Measurements from ENCODE around the gene C22orf42. TPM values are rescaled to one million over a fixed set of nuclear protein-coding genes. Genes with fewer than 3 reads are reported as not detected.

Gene C22orf42
- total RNA-seq, 1 experiment from 2014 or later = not detected

GRCh38 chr22:32202161-32202538, 43.0 kb upstream of the C22orf42 start:
- Mint-ChIP-seq H3K4me3 (no peak overlapping the region), H3K27me3 (ENCODE audit: low read depth) (peaks cover 96% of the 10 kb centered on the region), H3K4me1 (peaks cover 20 to 39% of the 10 kb centered on the region in 2 experiments), H3K36me3 (ENCODE audit: insufficient read depth in 1 of 3, low read depth in 3 of 3) (no peaks in the 10 kb centered on the region; a peak in 2 of 7 replicates), H3K27ac (no peak overlapping the region), H3K9me3 (no peaks in the 10 kb centered on the region)
- H3K4me2 ChIP-seq (ENCODE audit: insufficient read depth, insufficient read length, low read length) = no peak overlapping the region
- H3K27ac ChIP-seq (ENCODE audit: insufficient read length, low read depth, low read length) = no peak overlapping the region
- peaks cover 8% of the 10 kb centered on the region; the same call in 1 of the 2 replicates for H3K27me3 ChIP-seq (ENCODE audit: insufficient read depth, low read length)
- no peak overlapping the region for H2BK5ac ChIP-seq (ENCODE audit: insufficient read length, low read length)
- H3K18ac ChIP-seq (ENCODE audit: insufficient read length, low read depth, low read length) = no peak overlapping the region
- no peak overlapping the region for H2BK15ac ChIP-seq (ENCODE audit: low read depth, low read length)
- no peak overlapping the region for H4K91ac ChIP-seq (ENCODE audit: insufficient read length, low read depth, low read length)
- H3K79me1 ChIP-seq (ENCODE audit: insufficient read depth, low read depth, low read length, poor library complexity, severe bottlenecking) = no peaks in the 10 kb centered on the region
- WGBS (ENCODE audit: extremely low coverage, insufficient read length, low lambda C conversion rate) = no CpG with 5 or more reads among the region's 4 CpGs
- no peaks in the 10 kb centered on the region for H4K20me1 ChIP-seq (ENCODE audit: control insufficient read depth, insufficient read depth, insufficient read length)
- H4K8ac ChIP-seq (replicated peaks; ENCODE audit: insufficient read length, low read depth, low read length) = no peak overlapping the region
- no peaks in the 10 kb centered on the region; the same call in 1 of the 2 replicates for H3K4me1 ChIP-seq (ENCODE audit: insufficient read depth, low read length)
- no peak overlapping the region for H3K9ac ChIP-seq (ENCODE audit: extremely low read depth, insufficient read length, low read length)
- no peak overlapping the region for H3K56ac ChIP-seq (ENCODE audit: insufficient read length, low read depth, low read length)
- no peak overlapping the region for H4K5ac ChIP-seq (ENCODE audit: insufficient read length, low read depth, low read length)
- no peak overlapping the region for H3K23ac ChIP-seq (ENCODE audit: insufficient read length, low read depth, low read length)
- H2BK12ac ChIP-seq (ENCODE audit: insufficient read length, low read depth, low read length) = no peak overlapping the region
- H2BK20ac ChIP-seq (ENCODE audit: low read depth, low read length, poor library complexity, severe bottlenecking) = no peak overlapping the region
- H3K14ac ChIP-seq (ENCODE audit: insufficient read depth, low read length) = no peak overlapping the region
- no peak overlapping the region for H2BK120ac ChIP-seq (ENCODE audit: low read depth, low read length, poor library complexity, severe bottlenecking)
- no peaks in the 10 kb centered on the region for H3K9me3 ChIP-seq (ENCODE audit: control insufficient read depth, low read depth, low read length)
- H3T11ph ChIP-seq (ENCODE audit: low read length) = no peak overlapping the region
- H3K4ac ChIP-seq (ENCODE audit: low read depth, low read length) = no peak overlapping the region
- H3K79me2 ChIP-seq (ENCODE audit: insufficient read depth, low read length) = no peaks in the 10 kb centered on the region
- H3K23me2 ChIP-seq (ENCODE audit: insufficient read length, low read depth, low read length, poor library complexity, severe bottlenecking) = peaks cover 13% of the 10 kb centered on the region
- no peak overlapping the region for H2AK5ac ChIP-seq (ENCODE audit: insufficient read length, low read length)
- TF ChIP-seq CTCF (conservative IDR thresholded peaks at IDR 0.05) = no peak
- H2AFZ ChIP-seq (ENCODE audit: low read length) = no peak overlapping the region
- DNase-seq = no peak

Data from H9 (cell line).